CD4-positive, CD25-positive, alpha-beta regulatory T cell (primary cell): Measurements from ENCODE around the gene INSM2. TPM values are rescaled to one million over a fixed set of nuclear protein-coding genes. Genes with fewer than 3 reads are reported as not detected.

ENCODE experiments used
- ATAC-seq, 2 donors: fragments of 150-1000 bp; cut with Tn5 transposase; one replicate each; pipeline ENCODE4 v1.10.0; 2021; ENCODE audit warnings: low read depth in 2 of 2, moderate number of reproducible peaks in 2 of 2, moderate library complexity in 1 of 2
- DNase-seq, 3 donors: peaks; one replicate each; pipeline versions ENCODE4 v3.0.0 to v3.0.0-alpha.2; 2012 to 2022; ENCODE audit warnings: mixed read lengths in 1 of 3
- H3K27ac ChIP-seq: one replicate; pipeline ENCODE4 v1.7.0; 2013; ENCODE audit warnings: mild to moderate bottlenecking, low read length; ENCODE audit not compliant: insufficient read depth, poor library complexity, severe bottlenecking
- H3K27me3 ChIP-seq: one replicate; pipeline ENCODE4 v1.7.0; 2013; ENCODE audit warnings: low read length; ENCODE audit not compliant: control insufficient read depth, insufficient read depth
- H3K36me3 ChIP-seq: one replicate; pipeline ENCODE4 v1.7.0; 2013; ENCODE audit warnings: mild to moderate bottlenecking, low read length, moderate library complexity; ENCODE audit not compliant: control insufficient read depth, insufficient read depth
- H3K4me1 ChIP-seq: 2 replicates; pipeline ENCODE4 v1.7.0; 2013; ENCODE audit warnings: mild to moderate bottlenecking, low read length; ENCODE audit not compliant: insufficient read depth, control insufficient read depth, poor library complexity, severe bottlenecking
- H3K4me3 ChIP-seq: one replicate; pipeline ENCODE4 v1.7.0; 2013; ENCODE audit warnings: low read depth, mild to moderate bottlenecking, low read length, moderate library complexity
- H3K9me3 ChIP-seq, 2 experiments: 1 replicate in 1 of 2; 2 replicates in 1 of 2; pipeline ENCODE4 v1.7.0; 2013; ENCODE audit warnings: low read length in 2 of 2, mild to moderate bottlenecking in 1 of 2, moderate library complexity in 1 of 2; ENCODE audit not compliant: control insufficient read depth in 2 of 2
- H3K27ac Mint-ChIP-seq, 3 donors: one replicate each; pipeline ENCODE4 v1.8.0; 2020 to 2022; ENCODE audit warnings: mild to moderate bottlenecking in 3 of 3, mixed read lengths in 3 of 3, moderate library complexity in 2 of 3
- H3K27me3 Mint-ChIP-seq: one replicate; pipeline ENCODE4 v1.8.0; 2022; ENCODE audit warnings: mild to moderate bottlenecking, mixed read lengths
- H3K36me3 Mint-ChIP-seq: one replicate; pipeline ENCODE4 v1.8.0; 2020; ENCODE audit warnings: mixed read lengths
- H3K4me1 Mint-ChIP-seq, 4 donors: one replicate each; pipeline ENCODE4 v1.8.0; 2020 to 2022; ENCODE audit warnings: mixed read lengths in 4 of 4, mild to moderate bottlenecking in 1 of 4
- H3K4me3 Mint-ChIP-seq, 4 donors: one replicate each; pipeline ENCODE4 v1.8.0; 2020 to 2022; ENCODE audit warnings: mild to moderate bottlenecking in 4 of 4, mixed read lengths in 4 of 4, moderate library complexity in 3 of 4
- H3K9me3 Mint-ChIP-seq, 7 donors: one replicate each; pipeline ENCODE4 v1.8.0; 2020 to 2022; ENCODE audit warnings: mixed read lengths in 7 of 7, mild to moderate bottlenecking in 3 of 7, moderate library complexity in 2 of 7
- polyA plus RNA-seq, 4 donors: library from polyadenylated mRNA; unstranded; fragments of 300-500 nt; fragmentation: Illumina TruSeq; gene quantifications; one replicate each; pipeline ENCODE4 v1.2.3, GENCODE V29; 2021
- total RNA-seq: library from RNA; stranded (reverse); gene quantifications from one replicate; pipeline ENCODE4 v1.2.3, GENCODE V29; 2022

INSM2 gene
- total and polyA plus RNA-seq, 5 donors from 2014 or later, result not detected

DNA sequence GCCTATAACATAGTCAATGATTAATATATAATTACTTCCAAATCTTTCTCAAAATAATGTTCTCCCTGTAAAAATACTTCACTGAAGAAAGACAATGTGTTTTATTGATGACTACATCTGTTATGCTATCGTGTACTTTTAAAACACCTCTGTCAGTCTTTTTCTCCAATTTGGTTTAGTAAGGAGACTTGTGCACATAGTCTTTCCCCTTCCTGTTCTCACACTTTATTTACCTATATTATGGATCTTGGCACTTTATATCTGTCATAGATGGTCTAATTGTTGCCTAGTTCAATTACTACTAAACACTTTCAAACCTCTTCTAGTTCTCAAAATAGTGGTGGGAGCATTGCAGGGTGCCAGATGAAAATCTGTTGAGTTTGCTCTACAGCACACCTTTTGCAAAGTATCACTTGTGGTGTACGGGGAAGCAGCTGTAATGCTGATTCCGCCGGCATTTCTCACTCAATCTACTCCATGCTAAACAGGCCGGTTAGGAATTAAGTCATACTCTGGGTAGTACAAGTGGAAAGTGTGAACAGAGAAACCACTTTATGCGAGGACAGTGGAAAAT is 1.1 kb upstream of the INSM2 start:
- no peaks in the 10 kb centered on the region for H3K36me3 Mint-ChIP-seq
- peak in 2 of 3 donors; percentile 7 to 11 for DNase-seq
- H3K27me3 ChIP-seq, result peaks cover 50% of the 10 kb centered on the region

DNA sequence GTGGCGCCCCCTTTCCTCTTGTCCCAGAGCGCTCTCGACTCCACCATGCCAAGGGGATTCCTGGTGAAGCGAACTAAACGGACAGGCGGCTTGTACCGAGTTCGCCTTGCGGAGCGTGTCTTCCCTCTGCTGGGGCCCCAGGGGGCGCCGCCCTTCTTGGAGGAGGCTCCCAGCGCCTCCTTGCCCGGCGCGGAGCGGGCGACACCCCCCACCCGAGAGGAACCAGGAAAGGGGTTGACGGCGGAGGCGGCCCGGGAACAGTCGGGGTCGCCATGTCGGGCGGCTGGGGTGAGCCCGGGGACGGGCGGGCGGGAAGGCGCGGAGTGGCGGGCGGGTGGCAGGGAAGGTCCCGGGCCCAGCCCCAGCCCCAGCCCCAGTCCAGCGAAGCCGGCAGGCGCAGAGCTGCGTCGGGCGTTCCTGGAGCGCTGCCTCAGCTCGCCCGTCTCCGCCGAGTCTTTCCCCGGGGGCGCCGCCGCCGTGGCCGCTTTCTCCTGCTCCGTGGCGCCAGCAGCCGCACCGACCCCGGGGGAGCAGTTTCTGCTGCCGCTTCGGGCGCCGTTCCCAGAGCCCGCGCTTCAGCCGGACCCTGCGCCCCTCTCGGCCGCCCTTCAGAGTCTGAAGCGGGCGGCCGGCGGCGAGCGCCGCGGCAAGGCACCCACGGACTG is 376 bp downstream of the INSM2 start:
- Mint-ChIP-seq H3K36me3 (peaks cover 4% of the 10 kb centered on the region), H3K4me3 (peak overlapping the region; percentile 52 to 87 (median 73)), H3K4me1 (peaks cover 6 to 16% (median 9%) of the 10 kb centered on the region in 4 donors), H3K9me3 (peaks cover 0 to 2% (median 0%) of the 10 kb centered on the region in 7 donors), H3K27ac (no peak overlapping the region), H3K27me3 (peaks cover 56% of the 10 kb centered on the region)
- Histone ChIP-seq H3K4me3 (no peak overlapping the region), H3K9me3 (no peaks in the 10 kb centered on the region), H3K27me3 (peaks cover 40% of the 10 kb centered on the region), H3K4me1 (peaks cover 30% of the 10 kb centered on the region), H3K36me3 (peaks cover under 1% of the 10 kb centered on the region), H3K27ac (no peak overlapping the region)
- ATAC-seq (no peak), DNase-seq (peak in 1 of 3 donors; percentile 10)

More for the DNA sequence above, 1.1 kb upstream of the INSM2 start:
- peaks cover 0 to 2% (median 0%) of the 10 kb centered on the region in 7 donors for H3K9me3 Mint-ChIP-seq
- H3K4me1 Mint-ChIP-seq, result peaks cover 6 to 16% (median 9%) of the 10 kb centered on the region in 4 donors
- H3K4me1 ChIP-seq, result peaks cover 30% of the 10 kb centered on the region
- H3K9me3 ChIP-seq, result no peaks in the 10 kb centered on the region
- no peak overlapping the region for H3K27ac ChIP-seq
- no peak overlapping the region for H3K27ac Mint-ChIP-seq
- peaks cover 69% of the 10 kb centered on the region for H3K27me3 Mint-ChIP-seq
- H3K36me3 ChIP-seq, result no peaks in the 10 kb centered on the region
- ATAC-seq, result no peak
- peak overlapping the region; percentile 44 to 80 (median 74) for H3K4me3 Mint-ChIP-seq
- H3K4me3 ChIP-seq, result peak overlapping the region; percentile 66

DNA sequence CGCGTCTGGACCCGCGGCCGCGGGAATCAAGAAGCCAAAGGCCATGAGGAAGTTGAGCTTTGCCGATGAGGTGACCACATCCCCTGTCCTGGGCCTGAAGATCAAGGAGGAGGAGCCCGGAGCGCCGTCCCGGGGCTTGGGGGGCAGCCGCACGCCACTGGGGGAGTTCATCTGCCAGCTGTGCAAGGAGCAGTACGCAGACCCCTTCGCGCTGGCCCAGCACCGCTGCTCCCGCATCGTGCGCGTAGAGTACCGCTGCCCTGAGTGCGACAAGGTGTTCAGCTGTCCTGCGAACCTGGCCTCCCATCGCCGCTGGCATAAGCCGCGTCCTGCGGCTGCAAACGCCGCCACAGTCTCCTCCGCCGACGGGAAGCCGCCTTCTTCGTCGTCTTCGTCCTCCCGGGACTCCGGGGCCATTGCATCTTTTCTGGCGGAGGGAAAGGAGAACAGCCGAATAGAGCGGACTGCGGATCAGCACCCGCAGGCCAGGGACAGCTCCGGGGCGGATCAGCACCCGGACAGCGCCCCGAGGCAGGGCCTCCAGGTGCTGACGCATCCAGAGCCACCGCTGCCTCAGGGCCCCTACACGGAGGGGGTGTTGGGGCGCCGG is 1.0 kb downstream of the INSM2 start:
- Histone ChIP-seq H3K27me3 (peaks cover 35% of the 10 kb centered on the region), H3K9me3 (no peaks in the 10 kb centered on the region), H3K27ac (no peak overlapping the region), H3K4me3 (no peak overlapping the region), H3K36me3 (peaks cover 5% of the 10 kb centered on the region), H3K4me1 (peaks cover 30% of the 10 kb centered on the region)
- H3K4me3 Mint-ChIP-seq, result peak overlapping the region; percentile 73 to 92 (median 86)
- peaks cover 49% of the 10 kb centered on the region for H3K27me3 Mint-ChIP-seq
- peaks cover 4% of the 10 kb centered on the region for H3K36me3 Mint-ChIP-seq
- peak; percentile 71 to 75 for ATAC-seq
- no peaks in the 10 kb centered on the region for H3K9me3 Mint-ChIP-seq
- H3K4me1 Mint-ChIP-seq, result peaks cover 6 to 16% (median 9%) of the 10 kb centered on the region in 4 donors
- peak in 2 of 3 donors; percentile 61 to 68 for DNase-seq
- no peak overlapping the region for H3K27ac Mint-ChIP-seq

DNA sequence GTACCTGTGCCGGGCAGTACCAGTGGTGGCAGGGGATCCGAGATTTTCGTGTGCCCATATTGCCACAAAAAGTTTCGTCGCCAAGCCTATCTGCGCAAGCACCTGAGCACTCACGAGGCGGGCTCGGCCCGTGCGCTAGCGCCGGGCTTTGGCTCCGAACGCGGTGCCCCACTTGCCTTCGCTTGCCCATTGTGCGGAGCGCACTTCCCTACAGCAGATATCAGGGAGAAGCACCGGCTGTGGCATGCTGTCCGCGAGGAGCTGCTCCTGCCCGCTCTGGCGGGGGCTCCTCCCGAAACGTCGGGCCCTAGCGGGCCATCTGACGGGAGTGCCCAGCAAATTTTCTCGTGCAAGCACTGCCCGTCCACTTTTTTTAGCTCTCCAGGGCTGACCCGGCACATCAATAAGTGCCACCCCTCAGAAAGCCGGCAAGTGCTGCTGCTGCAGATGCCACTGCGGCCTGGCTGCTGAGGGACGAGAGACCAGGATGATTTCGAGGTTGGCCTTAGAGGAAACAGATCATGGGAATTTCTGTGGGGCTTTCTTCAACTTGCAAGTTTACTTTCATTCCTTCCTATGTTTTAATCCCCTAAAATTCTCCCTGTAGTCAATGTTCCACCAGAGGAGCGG is 1.6 kb downstream of the INSM2 start:
- Mint-ChIP-seq H3K27ac (no peak overlapping the region), H3K4me3 (peak overlapping the region; percentile 73 to 92 (median 86)), H3K36me3 (peaks cover 6% of the 10 kb centered on the region), H3K4me1 (peaks cover 6 to 16% (median 10%) of the 10 kb centered on the region in 4 donors), H3K27me3 (peaks cover 43% of the 10 kb centered on the region), H3K9me3 (no peaks in the 10 kb centered on the region)
- H3K4me1 ChIP-seq, result peaks cover 30% of the 10 kb centered on the region
- no peaks in the 10 kb centered on the region for H3K9me3 ChIP-seq
- no peak for ATAC-seq
- peaks cover 5% of the 10 kb centered on the region for H3K36me3 ChIP-seq
- no peak for DNase-seq
- H3K27me3 ChIP-seq, result peaks cover 29% of the 10 kb centered on the region
- no peak overlapping the region for H3K27ac ChIP-seq
- H3K4me3 ChIP-seq, result no peak overlapping the region

DNA sequence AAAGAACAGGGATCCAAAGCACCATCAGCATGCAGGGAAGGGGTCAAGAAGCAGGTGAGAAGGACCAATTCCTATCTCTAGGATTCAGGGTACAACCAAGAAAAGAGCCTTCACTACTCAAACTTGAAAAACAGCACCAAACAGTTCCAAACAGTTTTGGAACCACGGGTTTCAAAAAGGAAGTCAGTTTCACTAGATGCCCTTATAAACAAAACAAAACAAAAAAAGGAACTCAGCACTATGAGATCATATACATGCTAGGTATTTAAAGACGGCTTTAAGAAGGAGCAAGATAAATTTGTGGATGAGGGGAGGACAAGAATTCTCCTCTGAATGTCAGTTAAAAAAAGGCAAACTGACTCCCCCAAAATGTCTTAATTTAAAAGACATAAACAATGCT is 6.0 kb downstream of the INSM2 start:
- no peaks in the 10 kb centered on the region for H3K9me3 Mint-ChIP-seq
- H3K27me3 Mint-ChIP-seq, result peaks cover 16% of the 10 kb centered on the region
- Histone ChIP-seq H3K4me3 (no peak overlapping the region), H3K4me1 (peaks cover 8% of the 10 kb centered on the region), H3K36me3 (peaks cover 5% of the 10 kb centered on the region), H3K9me3 (no peaks in the 10 kb centered on the region), H3K27me3 (peaks cover 6% of the 10 kb centered on the region), H3K27ac (no peak overlapping the region)
- ATAC-seq, result no peak
- DNase-seq, result no peak
- peaks cover 17% of the 10 kb centered on the region for H3K36me3 Mint-ChIP-seq
- H3K4me3 Mint-ChIP-seq, result no peak overlapping the region
- no peak overlapping the region for H3K27ac Mint-ChIP-seq
- H3K4me1 Mint-ChIP-seq, result peaks cover 4 to 10% (median 6%) of the 10 kb centered on the region in 4 donors

DNA sequence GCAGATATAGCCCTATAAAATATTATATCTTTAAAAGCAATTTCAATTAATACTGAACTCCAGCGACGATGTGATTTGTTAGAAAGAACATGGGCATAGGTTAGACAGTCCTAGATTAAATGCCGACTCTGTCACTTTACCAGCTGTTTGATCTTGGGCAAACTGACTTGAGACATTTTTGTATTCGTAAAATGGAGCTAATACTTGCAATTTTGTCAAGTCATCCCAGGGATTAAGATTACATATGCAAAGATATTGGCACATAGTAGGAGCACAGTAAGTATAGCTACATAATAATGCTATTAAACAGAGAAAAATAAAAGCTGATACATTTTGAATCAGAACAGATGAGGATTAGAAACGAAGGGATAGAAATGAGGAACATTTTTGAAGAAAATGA is 9.0 kb downstream of the INSM2 start:
- DNase-seq (no peak), ATAC-seq (no peak)
- H3K27me3 ChIP-seq, result no peaks in the 10 kb centered on the region
- H3K9me3 Mint-ChIP-seq, result no peaks in the 10 kb centered on the region
- no peaks in the 10 kb centered on the region for H3K4me1 ChIP-seq
- H3K36me3 ChIP-seq, result peaks cover 5% of the 10 kb centered on the region
- H3K27ac ChIP-seq, result no peak overlapping the region
- H3K4me1 Mint-ChIP-seq, result peaks cover 0 to 4% (median 2%) of the 10 kb centered on the region in 4 donors
- no peak overlapping the region for H3K4me3 Mint-ChIP-seq
- no peaks in the 10 kb centered on the region for H3K27me3 Mint-ChIP-seq
- peaks cover 22% of the 10 kb centered on the region for H3K36me3 Mint-ChIP-seq
- no peaks in the 10 kb centered on the region for H3K9me3 ChIP-seq
- H3K27ac Mint-ChIP-seq, result no peak overlapping the region
- no peak overlapping the region for H3K4me3 ChIP-seq

DNA sequence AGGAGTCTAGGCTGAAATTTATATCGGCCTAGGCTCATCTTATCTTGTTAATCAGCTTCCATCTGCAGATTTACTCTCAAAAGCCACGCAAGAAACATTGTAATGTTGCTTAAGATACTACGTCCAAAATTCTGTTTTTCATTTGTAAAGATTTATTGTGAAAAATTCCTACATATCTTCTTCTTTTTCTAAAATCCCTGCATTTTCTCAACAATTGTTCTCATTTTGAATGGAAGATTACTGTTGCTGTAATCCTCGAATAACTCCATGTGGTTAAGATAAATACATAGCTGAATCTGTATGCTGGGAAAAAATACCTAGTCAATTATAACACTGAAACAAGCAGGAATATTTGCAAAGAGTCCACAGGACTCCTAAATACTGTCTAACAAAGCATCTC is 15.6 kb downstream of the INSM2 start:
- peaks cover 0 to 5% (median 0%) of the 10 kb centered on the region in 4 donors for H3K4me1 Mint-ChIP-seq
- H3K27me3 Mint-ChIP-seq, result no peaks in the 10 kb centered on the region
- no peak overlapping the region for H3K4me3 Mint-ChIP-seq
- H3K36me3 Mint-ChIP-seq, result peaks cover 21% of the 10 kb centered on the region
- no peak overlapping the region for H3K4me3 ChIP-seq
- no peak for ATAC-seq
- no peak overlapping the region for H3K27ac Mint-ChIP-seq
- DNase-seq, result no peak
- no peak overlapping the region for H3K27ac ChIP-seq
- no peaks in the 10 kb centered on the region for H3K9me3 Mint-ChIP-seq
- H3K27me3 ChIP-seq, result no peaks in the 10 kb centered on the region
- H3K4me1 ChIP-seq, result no peaks in the 10 kb centered on the region
- peaks cover 4% of the 10 kb centered on the region for H3K36me3 ChIP-seq
- H3K9me3 ChIP-seq, result no peaks in the 10 kb centered on the region
